HG03442 (cell line): ENCODE results near the gene FAM120A.

Experiments used
- ATAC-seq: cut with Tn5 transposase; IDR thresholded peaks from one replicate; pipeline ENCODE4 v1.9.1; 2021; ENCODE audit warnings: mild to moderate bottlenecking, moderate library complexity; ENCODE audit not compliant: unreplicated experiment

Gene FAM120A

GRCh38 chr9:93591301-93592007, 140.0 kb downstream of the FAM120A start:
- ATAC-seq: no peak

GRCh38 chr9:93592008-93592642, 140.6 kb downstream of the FAM120A start:
- ATAC-seq: no peak

- no peak for ATAC-seq
Observed at GRCh38 chr9:93592643-93593021, 141.1 kb downstream of the FAM120A start.

- no peak for ATAC-seq
Observed at GRCh38 chr9:93593144-93593658, 141.7 kb downstream of the FAM120A start.

GRCh38 chr9:93594041-93594756, 142.7 kb downstream of the FAM120A start:
- ATAC-seq: no peak

GRCh38 chr9:93595461-93595860, 144.0 kb downstream of the FAM120A start:
- ATAC-seq: no peak

- no peak for ATAC-seq
Observed at GRCh38 chr9:93595861-93596365, 144.4 kb downstream of the FAM120A start.

- ATAC-seq: no peak
Observed at GRCh38 chr9:93596399-93596798, 144.9 kb downstream of the FAM120A start.

- ATAC-seq: no peak
Observed at GRCh38 chr9:93597142-93597706, 145.7 kb downstream of the FAM120A start.

- ATAC-seq: no peak
Observed at GRCh38 chr9:93597871-93598646, 146.6 kb downstream of the FAM120A start.

GRCh38 chr9:93598647-93599241, 147.3 kb downstream of the FAM120A start:
- no peak for ATAC-seq

- ATAC-seq: no peak
Observed at GRCh38 chr9:93599571-93600403, 148.3 kb downstream of the FAM120A start.

GRCh38 chr9:93600504-93600903, 149.0 kb downstream of the FAM120A start:
- ATAC-seq: no peak

- ATAC-seq: no peak
Observed at GRCh38 chr9:93601063-93601462, 149.6 kb downstream of the FAM120A start.

GRCh38 chr9:93601666-93602065, 150.2 kb downstream of the FAM120A start:
- no peak for ATAC-seq

GRCh38 chr9:93603011-93603410, 151.5 kb downstream of the FAM120A start:
- ATAC-seq: no peak

- ATAC-seq: no peak
Observed at GRCh38 chr9:93603906-93604326, 152.4 kb downstream of the FAM120A start.

GRCh38 chr9:93606187-93606586, 154.7 kb downstream of the FAM120A start:
- no peak for ATAC-seq

- no peak for ATAC-seq
Observed at GRCh38 chr9:93610206-93610605, 158.7 kb downstream of the FAM120A start.
